Activated B cell treated with CpG ODN at 0.5 μM for 24 hours (primary cell): ENCODE measurements around the gene WNT3A. TPM values are rescaled to one million over a fixed set of nuclear protein-coding genes. Genes with fewer than 3 reads are reported as not detected.

Source experiments
- ATAC-seq: fragments of 200-7000 bp; cut with Tn5 transposase; one replicate; pipeline ENCODE4 v1.10.0; 2021; ENCODE audit warnings: low read depth, mild to moderate bottlenecking, moderate library complexity
- CTCF ChIA-PET: fragments of 350-600 bp; sonication (Branson Sonifier 250); formaldehyde crosslinking; loops from one replicate; lab custom pipeline; 2021; ENCODE audit warnings: antibody characterized with exemption; lab: Charles Lee
- POLR2A ChIA-PET: fragments of 350-600 bp; sonication (Branson Sonifier 250); formaldehyde crosslinking; loops from one replicate; lab custom pipeline; 2021; ENCODE audit warnings: antibody characterized with exemption; lab: Charles Lee
- DNase-seq: peaks from one replicate; pipeline ENCODE4 v3.0.0; 2022
- H3K27ac Mint-ChIP-seq: one replicate; pipeline ENCODE4 v1.8.0; 2020; ENCODE audit warnings: mixed read lengths
- H3K27me3 Mint-ChIP-seq: one replicate; pipeline ENCODE4 v1.8.0; 2021; ENCODE audit warnings: mixed read lengths
- H3K36me3 Mint-ChIP-seq: one replicate; pipeline ENCODE4 v1.8.0; 2021; ENCODE audit warnings: low read depth, mixed read lengths
- H3K4me1 Mint-ChIP-seq: one replicate; pipeline ENCODE4 v1.8.0; 2021; ENCODE audit warnings: mixed read lengths
- H3K4me3 Mint-ChIP-seq: one replicate; pipeline ENCODE4 v1.8.0; 2020; ENCODE audit warnings: mild to moderate bottlenecking, mixed read lengths
- H3K9me3 Mint-ChIP-seq: one replicate; pipeline ENCODE4 v1.8.0; 2020; ENCODE audit warnings: mixed read lengths
- intact Hi-C: fragments of 100-400 bp; cut with micrococcal nuclease; formaldehyde crosslinking; loops from one replicate; pipeline ENCODE4 v1.15.1; 2024
- total RNA-seq: library from RNA; stranded (reverse); gene quantifications from 2 replicates; pipeline ENCODE4 v1.2.3, GENCODE V29; 2022
- TF ChIP-seq, protein P1 (sequence below): fragments of 200-600 bp; IDR thresholded peaks from one replicate; pipeline ENCODE4 v1.8.0; 2022; ENCODE audit warnings: antibody characterized with exemption, mild to moderate bottlenecking

WNT3A gene
- total RNA-seq, 1 donor from 2014 or later: not detected

- Mint-ChIP-seq H3K4me1 (peaks cover 26% of the 10 kb centered on the region), H3K27ac (no peak overlapping the region), H3K27me3 (peaks cover 19% of the 10 kb centered on the region), H3K4me3 (no peak overlapping the region), H3K9me3 (no peaks in the 10 kb centered on the region), H3K36me3 (no peaks in the 10 kb centered on the region)
- POLR2A ChIA-PET: no interaction called here
- DNase-seq (no peak), ATAC-seq (no peak)
- CTCF ChIA-PET: no interaction called here
- intact Hi-C loops: no loop called here
- TF ChIP-seq, protein P1, sequence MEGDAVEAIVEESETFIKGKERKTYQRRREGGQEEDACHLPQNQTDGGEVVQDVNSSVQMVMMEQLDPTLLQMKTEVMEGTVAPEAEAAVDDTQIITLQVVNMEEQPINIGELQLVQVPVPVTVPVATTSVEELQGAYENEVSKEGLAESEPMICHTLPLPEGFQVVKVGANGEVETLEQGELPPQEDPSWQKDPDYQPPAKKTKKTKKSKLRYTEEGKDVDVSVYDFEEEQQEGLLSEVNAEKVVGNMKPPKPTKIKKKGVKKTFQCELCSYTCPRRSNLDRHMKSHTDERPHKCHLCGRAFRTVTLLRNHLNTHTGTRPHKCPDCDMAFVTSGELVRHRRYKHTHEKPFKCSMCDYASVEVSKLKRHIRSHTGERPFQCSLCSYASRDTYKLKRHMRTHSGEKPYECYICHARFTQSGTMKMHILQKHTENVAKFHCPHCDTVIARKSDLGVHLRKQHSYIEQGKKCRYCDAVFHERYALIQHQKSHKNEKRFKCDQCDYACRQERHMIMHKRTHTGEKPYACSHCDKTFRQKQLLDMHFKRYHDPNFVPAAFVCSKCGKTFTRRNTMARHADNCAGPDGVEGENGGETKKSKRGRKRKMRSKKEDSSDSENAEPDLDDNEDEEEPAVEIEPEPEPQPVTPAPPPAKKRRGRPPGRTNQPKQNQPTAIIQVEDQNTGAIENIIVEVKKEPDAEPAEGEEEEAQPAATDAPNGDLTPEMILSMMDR: no peak
These were observed 5.8 kb downstream of the WNT3A start for GRCh38 chr1:228012555-228012954.

DNA sequence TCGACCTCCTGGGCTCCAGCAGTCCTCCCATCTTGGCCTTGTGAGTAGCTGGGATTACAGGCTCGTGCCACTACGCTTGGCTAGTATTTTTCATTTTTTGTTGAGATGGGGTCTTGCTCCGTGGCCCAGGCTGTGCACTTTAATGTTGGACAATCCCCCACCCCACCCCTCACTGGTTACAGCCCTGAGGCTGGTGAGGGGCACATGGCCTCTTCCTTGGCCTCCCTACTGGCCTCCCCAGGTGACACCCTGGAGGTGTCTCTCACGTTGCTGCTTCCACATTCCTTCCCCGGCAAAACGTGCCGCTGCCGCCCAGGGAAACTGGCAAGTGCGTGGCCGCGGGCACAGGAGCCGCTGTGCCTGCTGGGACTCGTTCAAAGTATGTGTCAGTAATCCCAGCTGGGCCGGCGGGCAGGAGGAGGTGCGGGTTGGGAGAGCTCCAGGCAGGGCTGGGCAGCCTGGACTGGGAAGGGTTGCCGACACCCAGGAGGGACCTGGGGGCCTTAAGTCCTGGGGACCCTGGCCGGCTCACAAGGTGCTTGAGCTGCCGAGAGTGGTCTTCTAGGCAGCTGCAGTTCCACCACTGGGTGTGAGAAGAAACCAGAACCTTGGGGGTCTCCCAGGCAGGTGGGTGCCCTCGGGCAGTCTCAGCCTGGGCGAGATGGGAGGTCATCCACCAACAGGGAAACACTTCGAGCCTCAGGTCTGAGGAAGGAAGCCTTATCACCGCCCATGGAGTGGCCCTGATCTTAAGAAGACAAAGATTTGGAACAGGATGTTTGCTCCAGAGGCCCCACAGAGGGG lies 6.5 kb downstream of the WNT3A start:
- no peak overlapping the region for H3K4me3 Mint-ChIP-seq
- ChIA-PET POLR2A (no interaction called here), CTCF (no interaction called here)
- H3K27ac Mint-ChIP-seq: no peak overlapping the region
- no peaks in the 10 kb centered on the region for H3K9me3 Mint-ChIP-seq
- H3K4me1 Mint-ChIP-seq: peaks cover 23% of the 10 kb centered on the region
- intact Hi-C loops: no loop called here
- peaks cover 16% of the 10 kb centered on the region for H3K27me3 Mint-ChIP-seq
- H3K36me3 Mint-ChIP-seq: no peaks in the 10 kb centered on the region
- TF ChIP-seq, protein P1: no peak
- no peak for ATAC-seq
- DNase-seq: no peak

DNA sequence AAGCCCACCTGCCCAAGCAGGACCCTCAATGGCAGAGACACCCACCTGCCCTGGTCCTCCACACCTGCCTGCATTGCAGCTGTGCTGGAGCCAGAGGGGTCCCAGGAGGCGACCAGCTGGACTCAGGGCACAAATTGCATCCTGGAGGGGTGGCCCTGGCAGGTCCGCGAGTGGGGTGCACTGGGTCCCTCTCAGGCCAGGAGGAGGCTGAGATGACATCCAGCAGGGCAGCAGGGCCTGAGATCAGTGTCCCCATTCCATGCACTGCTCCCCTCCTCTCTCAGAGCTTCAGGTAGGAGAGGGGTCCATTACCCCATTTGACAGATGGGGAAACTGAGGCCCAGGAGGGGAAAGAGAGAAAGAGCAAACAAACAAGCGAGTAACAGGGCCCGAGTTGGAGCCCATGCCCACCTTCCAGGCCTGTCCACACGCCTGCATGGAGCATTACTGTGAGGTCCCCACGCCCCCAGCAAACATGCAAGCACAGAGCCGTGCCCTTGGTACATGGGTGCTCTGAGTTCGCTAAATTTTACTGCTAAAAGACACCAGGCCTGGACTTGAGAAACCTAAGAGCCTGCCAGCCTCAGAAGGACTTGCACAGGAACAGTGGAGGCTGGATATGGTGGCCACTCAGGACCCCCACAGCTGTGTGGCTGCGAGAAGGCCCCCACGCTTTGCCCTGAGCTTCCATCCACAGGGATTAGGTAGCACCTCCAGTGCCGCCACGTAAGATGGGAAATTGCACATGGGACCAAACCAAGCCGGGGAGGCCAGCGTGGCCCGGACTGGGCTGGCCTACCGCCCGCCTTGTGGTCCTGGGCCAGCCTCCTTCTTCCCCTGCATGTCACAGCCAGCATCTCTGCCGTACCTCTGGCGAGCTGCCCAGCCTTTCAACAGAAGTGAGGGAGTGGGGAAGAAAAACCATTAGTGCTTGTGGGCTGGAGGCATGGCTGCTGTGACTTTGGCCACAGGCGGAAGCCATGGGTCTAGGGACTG lies 7.4 kb downstream of the WNT3A start:
- Mint-ChIP-seq H3K27me3 (peaks cover 10% of the 10 kb centered on the region), H3K27ac (no peak overlapping the region), H3K36me3 (no peaks in the 10 kb centered on the region), H3K4me3 (no peak overlapping the region), H3K9me3 (no peaks in the 10 kb centered on the region), H3K4me1 (peaks cover 16% of the 10 kb centered on the region)
- POLR2A ChIA-PET: no interaction called here
- DNase-seq: no peak
- CTCF ChIA-PET: no interaction called here
- no peak for ATAC-seq
- TF ChIP-seq, protein P1: no peak
- intact Hi-C loops: no loop called here

DNA sequence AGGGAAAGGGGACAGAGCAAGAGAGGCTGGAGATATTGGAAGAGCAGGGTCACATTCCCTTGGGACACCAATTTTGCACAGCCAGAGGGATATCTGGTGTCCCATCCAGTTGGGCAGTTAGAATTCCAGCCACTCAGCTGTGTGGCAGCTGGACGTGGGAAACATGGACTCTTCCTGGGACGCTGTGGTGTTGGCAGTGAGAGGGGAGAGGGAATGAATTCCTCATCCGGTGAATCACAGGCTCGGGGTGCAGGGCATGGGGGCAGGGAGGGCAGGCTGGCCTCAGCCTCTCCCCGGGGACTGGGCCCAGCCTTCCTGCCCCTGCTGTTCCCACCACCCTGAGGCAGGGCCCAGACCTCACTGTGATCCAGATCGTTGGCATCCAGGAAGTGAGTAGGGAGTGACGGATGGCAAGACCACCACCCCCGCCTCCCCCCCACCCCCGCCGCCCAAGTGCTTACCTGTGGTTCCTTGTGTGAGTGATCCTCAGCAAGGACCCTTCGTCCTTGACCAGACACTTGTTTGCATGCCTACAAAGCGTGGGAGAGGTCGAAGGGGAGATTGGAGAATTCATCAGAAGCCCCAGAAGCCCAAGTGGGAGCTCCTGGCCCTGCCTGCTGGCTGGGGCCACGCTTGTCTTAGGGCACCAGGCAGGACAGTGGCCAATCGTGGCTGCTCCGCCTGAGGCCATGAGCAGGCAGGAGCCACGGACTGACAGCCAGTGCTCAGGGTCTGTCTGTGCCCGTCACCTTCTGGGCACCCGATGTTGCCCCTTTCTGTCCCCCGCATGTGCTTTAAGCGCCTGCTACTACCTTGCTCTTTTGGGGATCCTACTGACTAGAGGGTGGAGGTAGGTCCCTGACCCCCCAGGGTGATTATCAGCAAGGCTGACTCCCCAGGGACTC lies 8.7 kb downstream of the WNT3A start:
- DNase-seq (no peak), ATAC-seq (no peak)
- CTCF ChIA-PET: no interaction called here
- TF ChIP-seq, protein P1: no peak
- no peak overlapping the region for H3K4me3 Mint-ChIP-seq
- no peaks in the 10 kb centered on the region for H3K36me3 Mint-ChIP-seq
- intact Hi-C loops: no loop called here
- H3K4me1 Mint-ChIP-seq: peaks cover 3% of the 10 kb centered on the region
- H3K27ac Mint-ChIP-seq: no peak overlapping the region
- peaks cover 4% of the 10 kb centered on the region for H3K27me3 Mint-ChIP-seq
- POLR2A ChIA-PET: no interaction called here
- no peaks in the 10 kb centered on the region for H3K9me3 Mint-ChIP-seq
